Caco-2 (cell line): ENCODE results near the gene NPHP3. TPM values are rescaled to one million over a fixed set of nuclear protein-coding genes. Genes with fewer than 3 reads are reported as not detected.
A peak's percentile ranks its signal among the peaks of the same experiment; 100 is the strongest.

Source experiments
- BruUV-seq: library from RNA; stranded (reverse); fragments of 400-500 nt; replicated peaks from 2 replicates; lab custom pipeline; 2021; lab: Mats Ljungman, UMichigan
- CTCF ChIA-PET: fragments of 300-600 bp; sonication (Branson Sonifier 250); formaldehyde crosslinking; loops from one replicate; lab custom pipeline; 2022; ENCODE audit warnings: antibody characterized with exemption; lab: Charles Lee
- POLR2A ChIA-PET: fragments of 300-600 bp; sonication (Branson Sonifier 250); formaldehyde crosslinking; loops from one replicate; lab custom pipeline; 2022; ENCODE audit warnings: antibody characterized with exemption; lab: Charles Lee
- DNase-seq, 2 experiments: peaks; one replicate each; pipeline versions ENCODE4 v3.0.0 to v3.0.0-alpha.2; 2020 to 2022
- H3K27me3 ChIP-seq: replicated peaks from 2 replicates; pipeline ENCODE4 v1.6.0; 2011; ENCODE audit warnings: low read length; ENCODE audit not compliant: control insufficient read depth, insufficient read depth
- H3K36me3 ChIP-seq: 2 replicates; pipeline ENCODE4 v1.5.1; 2011; ENCODE audit warnings: low read length; ENCODE audit not compliant: control insufficient read depth, insufficient read depth
- H3K4me1 ChIP-seq: fragments of 250-450 bp; sonication (Bioruptor Pico); 2 replicates; pipeline ENCODE4 v1.5.1; 2020; ENCODE audit warnings: mild to moderate bottlenecking
- H3K4me3 ChIP-seq: 2 replicates; pipeline ENCODE4 v1.5.1; 2011; ENCODE audit warnings: low read depth, mild to moderate bottlenecking, control low read depth, low read length
- H3K9me3 ChIP-seq: fragments of 250-450 bp; sonication (Bioruptor Pico); 2 replicates; pipeline ENCODE4 v1.5.1; 2020; ENCODE audit warnings: mild to moderate bottlenecking, moderate library complexity
- H3K27ac Mint-ChIP-seq: one replicate; pipeline ENCODE4 v1.8.0; 2022; ENCODE audit warnings: mixed read lengths; ENCODE audit not compliant: unreplicated experiment
- H3K27me3 Mint-ChIP-seq: one replicate; pipeline ENCODE4 v1.8.0; 2022; ENCODE audit warnings: mixed read lengths; ENCODE audit not compliant: insufficient read depth, unreplicated experiment
- H3K36me3 Mint-ChIP-seq: one replicate; pipeline ENCODE4 v1.8.0; 2022; ENCODE audit warnings: mild to moderate bottlenecking, mixed read lengths; ENCODE audit not compliant: insufficient read depth, unreplicated experiment
- H3K4me1 Mint-ChIP-seq: one replicate; pipeline ENCODE4 v1.8.0; 2022; ENCODE audit warnings: low read depth, mixed read lengths; ENCODE audit not compliant: unreplicated experiment
- H3K4me3 Mint-ChIP-seq: one replicate; pipeline ENCODE4 v1.8.0; 2022; ENCODE audit warnings: mild to moderate bottlenecking, moderate library complexity, mixed read lengths; ENCODE audit not compliant: unreplicated experiment
- H3K9me3 Mint-ChIP-seq: one replicate; pipeline ENCODE4 v1.8.0; 2022; ENCODE audit warnings: mixed read lengths; ENCODE audit not compliant: unreplicated experiment
- CTCF ChIP-seq, 2 experiments: fragments of 200-600 bp in 1 of 2; IDR thresholded peaks; 1 replicate in 1 of 2; 2 replicates in 1 of 2; pipeline versions ENCODE4 v1.5.1 to v1.8.0; 2011 to 2022; ENCODE audit warnings: antibody characterized with exemption in 1 of 2, control low read depth in 1 of 2, inconsistent platforms in 1 of 2, low read depth in 1 of 2, low read length in 1 of 2, mild to moderate bottlenecking in 1 of 2, moderate library complexity in 1 of 2; ENCODE audit not compliant: insufficient read depth in 1 of 2, severe bottlenecking in 1 of 2, unreplicated experiment in 1 of 2
- intact Hi-C: fragments of 100-400 bp; cut with micrococcal nuclease; formaldehyde crosslinking; loops from one replicate; pipeline ENCODE4 v1.10.0; 2022; ENCODE audit not compliant: unreplicated experiment
- total RNA-seq: library from RNA; stranded (reverse); gene quantifications from 2 replicates; pipeline ENCODE4 v1.2.3, GENCODE V29; 2022

The NPHP3 gene
- total RNA-seq, 1 experiment from 2014 or later: 16.9 TPM

- Histone ChIP-seq H3K4me3 (peak overlapping the region; percentile 97), H3K9me3 (no peaks in the 10 kb centered on the region), H3K4me1 (peaks cover 32% of the 10 kb centered on the region), H3K27me3 (no peaks in the 10 kb centered on the region), H3K36me3 (no peaks in the 10 kb centered on the region)
- ChIA-PET CTCF (interaction anchor here (0.7 to 1.3 kb wide), 3 partner anchors 15 to 128 kb away, joined by 3 to 9 read pairs (median 8); no protein-coding TSS in a partner anchor), POLR2A (interaction anchor here (0.5 kb wide), 1 partner anchor 838 kb away, joined by 3 read pairs; no protein-coding TSS in a partner anchor)
- Mint-ChIP-seq H3K4me1 (peaks cover 29% of the 10 kb centered on the region), H3K27ac (peak overlapping the region; percentile 99), H3K4me3 (peak overlapping the region; percentile 97), H3K36me3 (peaks cover 15% of the 10 kb centered on the region), H3K27me3 (no peaks in the 10 kb centered on the region), H3K9me3 (no peaks in the 10 kb centered on the region)
- no peak for TF ChIP-seq CTCF (IDR thresholded peaks at IDR 0.05; ENCODE audit: insufficient read depth in 1 of 2, low read depth in 1 of 2, low read length in 1 of 2, severe bottlenecking in 1 of 2, unreplicated experiment in 1 of 2)
- no TSS peak for BruUV-seq
- peak in 1 of 2 experiments; percentile 41 for DNase-seq
- intact Hi-C loops: no loop called here
Measured at GRCh38 chr3:132657869-132658747, 64.1 kb downstream of the NPHP3 start.

- Mint-ChIP-seq H3K36me3 (peaks cover 7% of the 10 kb centered on the region), H3K4me1 (peaks cover 16% of the 10 kb centered on the region), H3K9me3 (no peaks in the 10 kb centered on the region), H3K4me3 (no peak overlapping the region), H3K27ac (no peak overlapping the region), H3K27me3 (no peaks in the 10 kb centered on the region)
- no peak overlapping the region for H3K4me3 ChIP-seq
- H3K9me3 ChIP-seq: no peaks in the 10 kb centered on the region
- H3K27me3 ChIP-seq: no peaks in the 10 kb centered on the region
- no peaks in the 10 kb centered on the region for H3K36me3 ChIP-seq
- peaks cover 29% of the 10 kb centered on the region for H3K4me1 ChIP-seq
- POLR2A ChIA-PET: no interaction called here
- CTCF ChIA-PET: no interaction called here
- no peak for TF ChIP-seq CTCF (IDR thresholded peaks at IDR 0.05; ENCODE audit: insufficient read depth in 1 of 2, low read depth in 1 of 2, low read length in 1 of 2, severe bottlenecking in 1 of 2, unreplicated experiment in 1 of 2)
- intact Hi-C loops: no loop called here
- no TSS peak for BruUV-seq
- no peak for DNase-seq
Measured at GRCh38 chr3:132655471-132655870, 66.7 kb downstream of the NPHP3 start.

GRCh38 chr3:132654721-132655120 is 67.5 kb downstream of the NPHP3 start:
- no peak for DNase-seq
- ChIA-PET CTCF (no interaction called here), POLR2A (no interaction called here)
- Histone ChIP-seq H3K4me3 (no peak overlapping the region), H3K4me1 (peaks cover 29% of the 10 kb centered on the region), H3K9me3 (no peaks in the 10 kb centered on the region), H3K36me3 (no peaks in the 10 kb centered on the region), H3K27me3 (no peaks in the 10 kb centered on the region)
- no peaks in the 10 kb centered on the region for H3K27me3 Mint-ChIP-seq
- no peak for TF ChIP-seq CTCF (IDR thresholded peaks at IDR 0.05; ENCODE audit: insufficient read depth in 1 of 2, low read depth in 1 of 2, low read length in 1 of 2, severe bottlenecking in 1 of 2, unreplicated experiment in 1 of 2)
- H3K4me1 Mint-ChIP-seq: peaks cover 16% of the 10 kb centered on the region
- BruUV-seq: no TSS peak
- H3K27ac Mint-ChIP-seq: no peak overlapping the region
- no peaks in the 10 kb centered on the region for H3K9me3 Mint-ChIP-seq
- intact Hi-C loops: no loop called here
- H3K36me3 Mint-ChIP-seq: peaks cover 5% of the 10 kb centered on the region
- no peak overlapping the region for H3K4me3 Mint-ChIP-seq
